ENCODE data around the gene FBXL7.

GRCh38 chr5:15555176-15555575 lies 55.2 kb downstream of the FBXL7 start:
- no peak for TF ChIP-seq CTCF (conservative IDR thresholded peaks at IDR 0.05)
- no peak for TF ChIP-seq EZH2 (IDR thresholded peaks at IDR 0.05; ENCODE audit: low read depth)
